ENCODE data around the gene SAV1. TPM values are rescaled to one million over a fixed set of nuclear protein-coding genes. Genes with fewer than 3 reads are reported as not detected.

The SAV1 gene
- total and polyA plus RNA-seq, 2 of the 8 experiments (the other 6 are each of a cell fraction or from before 2014, with no cell fraction given), result 15.9 to 78.3 TPM

DNA sequence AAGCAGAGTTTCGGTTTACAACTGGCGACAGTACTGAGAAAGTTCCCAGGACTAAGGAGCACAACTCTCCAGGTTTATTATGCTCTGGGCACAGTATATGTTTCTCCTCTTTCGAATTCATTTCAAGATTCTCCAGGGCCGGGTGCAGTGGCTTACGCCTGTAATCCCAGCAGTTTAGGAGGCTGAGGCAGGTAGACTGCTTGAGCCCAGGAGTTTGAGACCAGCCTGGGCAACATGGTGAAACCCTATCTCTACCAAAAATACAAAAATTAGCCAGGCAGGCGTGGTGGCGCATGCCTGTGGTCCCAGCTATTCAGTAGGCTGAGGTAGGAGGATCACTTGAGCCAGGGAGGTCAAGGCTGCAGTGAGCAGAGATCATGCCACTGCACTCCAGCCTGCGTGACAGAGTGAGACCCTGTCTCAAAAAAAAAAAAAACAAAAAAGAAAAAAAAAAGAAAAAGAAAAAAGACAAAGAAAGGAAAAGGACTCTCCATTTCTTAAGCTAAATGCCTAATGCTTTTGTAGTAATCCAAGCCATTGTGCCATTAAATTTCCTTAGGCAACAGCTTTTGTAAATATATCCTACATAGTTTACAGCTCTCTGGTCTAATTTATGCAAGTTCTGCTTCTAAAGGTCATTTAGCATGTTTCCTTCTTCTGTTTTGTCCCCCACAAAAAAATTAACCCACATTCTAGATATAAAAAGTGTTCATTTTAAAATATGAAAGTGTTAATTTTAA, 73.4 kb downstream of the SAV1 start (continued):
- TF ChIP-seq, protein P1, sequence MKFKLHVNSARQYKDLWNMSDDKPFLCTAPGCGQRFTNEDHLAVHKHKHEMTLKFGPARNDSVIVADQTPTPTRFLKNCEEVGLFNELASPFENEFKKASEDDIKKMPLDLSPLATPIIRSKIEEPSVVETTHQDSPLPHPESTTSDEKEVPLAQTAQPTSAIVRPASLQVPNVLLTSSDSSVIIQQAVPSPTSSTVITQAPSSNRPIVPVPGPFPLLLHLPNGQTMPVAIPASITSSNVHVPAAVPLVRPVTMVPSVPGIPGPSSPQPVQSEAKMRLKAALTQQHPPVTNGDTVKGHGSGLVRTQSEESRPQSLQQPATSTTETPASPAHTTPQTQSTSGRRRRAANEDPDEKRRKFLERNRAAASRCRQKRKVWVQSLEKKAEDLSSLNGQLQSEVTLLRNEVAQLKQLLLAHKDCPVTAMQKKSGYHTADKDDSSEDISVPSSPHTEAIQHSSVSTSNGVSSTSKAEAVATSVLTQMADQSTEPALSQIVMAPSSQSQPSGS (IDR thresholded peaks at IDR 0.05; ENCODE audit: low read length), result no peak
- TF ChIP-seq, protein P2, sequence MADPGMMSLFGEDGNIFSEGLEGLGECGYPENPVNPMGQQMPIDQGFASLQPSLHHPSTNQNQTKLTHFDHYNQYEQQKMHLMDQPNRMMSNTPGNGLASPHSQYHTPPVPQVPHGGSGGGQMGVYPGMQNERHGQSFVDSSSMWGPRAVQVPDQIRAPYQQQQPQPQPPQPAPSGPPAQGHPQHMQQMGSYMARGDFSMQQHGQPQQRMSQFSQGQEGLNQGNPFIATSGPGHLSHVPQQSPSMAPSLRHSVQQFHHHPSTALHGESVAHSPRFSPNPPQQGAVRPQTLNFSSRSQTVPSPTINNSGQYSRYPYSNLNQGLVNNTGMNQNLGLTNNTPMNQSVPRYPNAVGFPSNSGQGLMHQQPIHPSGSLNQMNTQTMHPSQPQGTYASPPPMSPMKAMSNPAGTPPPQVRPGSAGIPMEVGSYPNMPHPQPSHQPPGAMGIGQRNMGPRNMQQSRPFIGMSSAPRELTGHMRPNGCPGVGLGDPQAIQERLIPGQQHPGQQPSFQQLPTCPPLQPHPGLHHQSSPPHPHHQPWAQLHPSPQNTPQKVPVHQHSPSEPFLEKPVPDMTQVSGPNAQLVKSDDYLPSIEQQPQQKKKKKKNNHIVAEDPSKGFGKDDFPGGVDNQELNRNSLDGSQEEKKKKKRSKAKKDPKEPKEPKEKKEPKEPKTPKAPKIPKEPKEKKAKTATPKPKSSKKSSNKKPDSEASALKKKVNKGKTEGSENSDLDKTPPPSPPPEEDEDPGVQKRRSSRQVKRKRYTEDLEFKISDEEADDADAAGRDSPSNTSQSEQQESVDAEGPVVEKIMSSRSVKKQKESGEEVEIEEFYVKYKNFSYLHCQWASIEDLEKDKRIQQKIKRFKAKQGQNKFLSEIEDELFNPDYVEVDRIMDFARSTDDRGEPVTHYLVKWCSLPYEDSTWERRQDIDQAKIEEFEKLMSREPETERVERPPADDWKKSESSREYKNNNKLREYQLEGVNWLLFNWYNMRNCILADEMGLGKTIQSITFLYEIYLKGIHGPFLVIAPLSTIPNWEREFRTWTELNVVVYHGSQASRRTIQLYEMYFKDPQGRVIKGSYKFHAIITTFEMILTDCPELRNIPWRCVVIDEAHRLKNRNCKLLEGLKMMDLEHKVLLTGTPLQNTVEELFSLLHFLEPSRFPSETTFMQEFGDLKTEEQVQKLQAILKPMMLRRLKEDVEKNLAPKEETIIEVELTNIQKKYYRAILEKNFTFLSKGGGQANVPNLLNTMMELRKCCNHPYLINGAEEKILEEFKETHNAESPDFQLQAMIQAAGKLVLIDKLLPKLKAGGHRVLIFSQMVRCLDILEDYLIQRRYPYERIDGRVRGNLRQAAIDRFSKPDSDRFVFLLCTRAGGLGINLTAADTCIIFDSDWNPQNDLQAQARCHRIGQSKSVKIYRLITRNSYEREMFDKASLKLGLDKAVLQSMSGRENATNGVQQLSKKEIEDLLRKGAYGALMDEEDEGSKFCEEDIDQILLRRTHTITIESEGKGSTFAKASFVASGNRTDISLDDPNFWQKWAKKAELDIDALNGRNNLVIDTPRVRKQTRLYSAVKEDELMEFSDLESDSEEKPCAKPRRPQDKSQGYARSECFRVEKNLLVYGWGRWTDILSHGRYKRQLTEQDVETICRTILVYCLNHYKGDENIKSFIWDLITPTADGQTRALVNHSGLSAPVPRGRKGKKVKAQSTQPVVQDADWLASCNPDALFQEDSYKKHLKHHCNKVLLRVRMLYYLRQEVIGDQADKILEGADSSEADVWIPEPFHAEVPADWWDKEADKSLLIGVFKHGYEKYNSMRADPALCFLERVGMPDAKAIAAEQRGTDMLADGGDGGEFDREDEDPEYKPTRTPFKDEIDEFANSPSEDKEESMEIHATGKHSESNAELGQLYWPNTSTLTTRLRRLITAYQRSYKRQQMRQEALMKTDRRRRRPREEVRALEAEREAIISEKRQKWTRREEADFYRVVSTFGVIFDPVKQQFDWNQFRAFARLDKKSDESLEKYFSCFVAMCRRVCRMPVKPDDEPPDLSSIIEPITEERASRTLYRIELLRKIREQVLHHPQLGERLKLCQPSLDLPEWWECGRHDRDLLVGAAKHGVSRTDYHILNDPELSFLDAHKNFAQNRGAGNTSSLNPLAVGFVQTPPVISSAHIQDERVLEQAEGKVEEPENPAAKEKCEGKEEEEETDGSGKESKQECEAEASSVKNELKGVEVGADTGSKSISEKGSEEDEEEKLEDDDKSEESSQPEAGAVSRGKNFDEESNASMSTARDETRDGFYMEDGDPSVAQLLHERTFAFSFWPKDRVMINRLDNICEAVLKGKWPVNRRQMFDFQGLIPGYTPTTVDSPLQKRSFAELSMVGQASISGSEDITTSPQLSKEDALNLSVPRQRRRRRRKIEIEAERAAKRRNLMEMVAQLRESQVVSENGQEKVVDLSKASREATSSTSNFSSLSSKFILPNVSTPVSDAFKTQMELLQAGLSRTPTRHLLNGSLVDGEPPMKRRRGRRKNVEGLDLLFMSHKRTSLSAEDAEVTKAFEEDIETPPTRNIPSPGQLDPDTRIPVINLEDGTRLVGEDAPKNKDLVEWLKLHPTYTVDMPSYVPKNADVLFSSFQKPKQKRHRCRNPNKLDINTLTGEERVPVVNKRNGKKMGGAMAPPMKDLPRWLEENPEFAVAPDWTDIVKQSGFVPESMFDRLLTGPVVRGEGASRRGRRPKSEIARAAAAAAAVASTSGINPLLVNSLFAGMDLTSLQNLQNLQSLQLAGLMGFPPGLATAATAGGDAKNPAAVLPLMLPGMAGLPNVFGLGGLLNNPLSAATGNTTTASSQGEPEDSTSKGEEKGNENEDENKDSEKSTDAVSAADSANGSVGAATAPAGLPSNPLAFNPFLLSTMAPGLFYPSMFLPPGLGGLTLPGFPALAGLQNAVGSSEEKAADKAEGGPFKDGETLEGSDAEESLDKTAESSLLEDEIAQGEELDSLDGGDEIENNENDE (IDR thresholded peaks at IDR 0.05; ENCODE audit: insufficient replicate concordance, low read length), result no peak

Measured in H1 (cell line).